Activated naive CD8-positive, alpha-beta T cell treated with anti-CD3 and anti-CD28 coated beads, Interleukin-2, amount 50 U/mL, for 24 hours (primary cell): ENCODE data around the gene DLGAP4.
"Not testable (repeated sequence)": the region's sequence is repeated elsewhere in the genome, so short reads cannot be mapped to it uniquely, and the experiment has no call there.

Source experiments
- ATAC-seq: fragments of 150-1000 bp; cut with Tn5 transposase; one replicate; pipeline ENCODE4 v1.10.0; 2021
- DNase-seq: peaks from one replicate; pipeline ENCODE4 v3.0.0; 2021
- H3K27ac Mint-ChIP-seq: one replicate; pipeline ENCODE4 v1.8.0; 2021; ENCODE audit warnings: mild to moderate bottlenecking, mixed read lengths
- H3K27me3 Mint-ChIP-seq: one replicate; pipeline ENCODE4 v1.8.0; 2021; ENCODE audit warnings: mixed read lengths
- H3K36me3 Mint-ChIP-seq: one replicate; pipeline ENCODE4 v1.8.0; 2021; ENCODE audit warnings: low read depth, mixed read lengths
- H3K4me1 Mint-ChIP-seq: one replicate; pipeline ENCODE4 v1.8.0; 2021; ENCODE audit warnings: mixed read lengths
- H3K4me3 Mint-ChIP-seq: one replicate; pipeline ENCODE4 v1.8.0; 2021; ENCODE audit warnings: mild to moderate bottlenecking, moderate library complexity, mixed read lengths
- H3K9me3 Mint-ChIP-seq: one replicate; pipeline ENCODE4 v1.8.0; 2021; ENCODE audit warnings: mixed read lengths

Gene DLGAP4

DNA sequence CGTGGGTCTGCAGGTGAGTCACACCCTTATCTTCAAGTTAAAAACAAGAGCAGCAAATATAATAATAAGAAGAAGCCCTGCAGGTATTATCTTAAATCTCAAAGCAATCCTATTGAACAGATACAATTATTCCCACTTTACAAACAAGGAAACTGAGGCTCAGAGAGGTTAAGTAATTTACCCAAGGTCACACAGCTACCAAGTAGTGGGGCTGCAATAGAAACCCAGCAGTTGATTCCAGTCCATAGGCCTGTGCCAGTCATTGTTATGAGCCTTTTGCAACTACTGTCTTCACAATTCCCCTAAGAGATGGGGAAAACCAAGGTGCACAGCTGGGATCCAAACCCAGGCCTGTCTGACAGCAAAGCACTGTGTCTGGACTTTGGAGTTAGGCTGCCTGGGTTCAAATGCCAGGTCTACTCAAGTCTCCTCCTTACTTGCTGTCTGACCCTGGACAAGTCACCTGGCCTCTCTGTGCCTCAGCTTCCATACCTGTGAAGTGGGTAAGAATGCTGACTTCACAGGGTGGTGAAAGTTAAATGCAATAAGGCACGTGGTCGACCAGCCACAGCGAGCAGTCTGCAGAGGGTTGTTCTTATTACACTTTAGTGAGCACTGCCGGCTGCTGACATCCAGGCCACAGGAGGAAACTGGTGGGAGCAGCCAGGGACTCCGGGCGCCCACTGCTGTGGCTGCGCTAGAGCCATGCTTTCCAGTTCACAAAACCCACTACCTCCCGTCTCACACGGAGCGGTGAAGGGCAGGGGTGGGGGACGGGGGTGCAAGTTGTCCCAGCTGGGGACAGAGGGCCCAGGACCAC is 241.3 kb downstream of the DLGAP4 start:
- DNase-seq (no peak), ATAC-seq (no peak)
- no peaks in the 10 kb centered on the region for H3K4me1 Mint-ChIP-seq
- no peaks in the 10 kb centered on the region for H3K27me3 Mint-ChIP-seq
- H3K36me3 Mint-ChIP-seq: no peaks in the 10 kb centered on the region
- no peak overlapping the region for H3K4me3 Mint-ChIP-seq
- no peaks in the 10 kb centered on the region for H3K9me3 Mint-ChIP-seq
- no peak overlapping the region for H3K27ac Mint-ChIP-seq

DNA sequence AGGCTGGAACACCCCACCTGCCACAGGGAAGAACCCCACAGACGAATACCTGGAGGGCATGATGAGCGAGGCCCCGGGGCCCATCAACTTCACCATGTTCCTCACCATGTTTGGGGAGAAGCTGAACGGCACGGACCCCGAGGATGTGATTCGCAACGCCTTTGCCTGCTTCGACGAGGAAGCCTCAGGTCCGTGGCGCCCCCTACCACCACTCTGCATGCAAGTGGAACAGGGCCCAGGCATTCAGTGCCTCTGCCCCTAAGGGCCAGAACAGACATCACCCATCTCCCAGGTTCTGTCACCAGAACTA is 241.8 kb downstream of the DLGAP4 start:
- ATAC-seq (no peak), DNase-seq (no peak)
- Mint-ChIP-seq H3K9me3 (no peaks in the 10 kb centered on the region), H3K4me3 (no peak overlapping the region), H3K27me3 (no peaks in the 10 kb centered on the region), H3K36me3 (no peaks in the 10 kb centered on the region), H3K4me1 (no peaks in the 10 kb centered on the region), H3K27ac (no peak overlapping the region)

DNA sequence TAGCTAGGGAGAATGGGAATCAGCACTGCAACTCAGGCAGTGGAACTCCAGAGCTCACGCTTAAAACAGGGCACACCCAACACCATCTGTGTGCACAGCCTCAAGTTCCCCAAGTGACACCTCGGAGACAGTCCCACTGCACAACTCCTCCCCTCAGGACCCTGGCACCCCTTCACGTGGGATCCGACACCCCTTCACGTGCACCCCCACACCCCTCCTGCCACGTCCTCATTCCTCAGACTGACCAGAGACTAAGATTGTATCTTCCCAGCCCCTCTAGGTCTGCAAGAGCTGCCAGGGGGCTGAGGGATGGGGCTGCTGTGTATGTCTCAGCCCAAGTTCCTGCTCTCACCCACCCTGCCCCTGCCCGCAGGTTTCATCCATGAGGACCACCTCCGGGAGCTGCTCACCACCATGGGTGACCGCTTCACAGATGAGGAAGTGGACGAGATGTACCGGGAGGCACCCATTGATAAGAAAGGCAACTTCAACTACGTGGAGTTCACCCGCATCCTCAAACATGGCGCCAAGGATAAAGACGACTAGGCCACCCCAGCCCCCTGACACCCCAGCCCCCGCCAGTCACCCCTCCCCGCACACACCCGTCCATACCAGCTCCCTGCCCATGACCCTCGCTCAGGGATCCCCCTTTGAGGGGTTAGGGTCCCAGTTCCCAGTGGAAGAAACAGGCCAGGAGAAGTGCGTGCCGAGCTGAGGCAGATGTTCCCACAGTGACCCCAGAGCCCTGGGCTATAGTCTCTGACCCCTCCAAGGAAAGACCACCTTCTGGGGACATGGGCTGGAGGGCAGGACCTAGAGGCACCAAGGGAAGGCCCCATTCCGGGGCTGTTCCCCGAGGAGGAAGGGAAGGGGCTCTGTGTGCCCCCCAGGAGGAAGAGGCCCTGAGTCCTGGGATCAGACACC is 242.8 kb downstream of the DLGAP4 start:
- Mint-ChIP-seq H3K36me3 (no peaks in the 10 kb centered on the region), H3K4me3 (no peak overlapping the region), H3K27ac (no peak overlapping the region), H3K9me3 (no peaks in the 10 kb centered on the region), H3K27me3 (no peaks in the 10 kb centered on the region), H3K4me1 (no peaks in the 10 kb centered on the region)
- DNase-seq (no peak), ATAC-seq (no peak)

DNA sequence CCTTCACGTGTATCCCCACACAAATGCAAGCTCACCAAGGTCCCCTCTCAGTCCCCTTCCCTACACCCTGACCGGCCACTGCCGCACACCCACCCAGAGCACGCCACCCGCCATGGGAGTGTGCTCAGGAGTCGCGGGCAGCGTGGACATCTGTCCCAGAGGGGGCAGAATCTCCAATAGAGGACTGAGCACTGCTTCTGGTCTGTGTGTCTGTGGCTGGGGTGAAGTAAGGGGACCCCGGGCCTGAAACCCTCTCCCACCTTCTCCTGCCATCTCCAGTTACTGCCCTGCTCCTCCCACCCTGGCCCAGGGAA is 243.4 kb downstream of the DLGAP4 start:
- Mint-ChIP-seq H3K4me3 (no peak overlapping the region), H3K27ac (no peak overlapping the region), H3K36me3 (no peaks in the 10 kb centered on the region), H3K9me3 (no peaks in the 10 kb centered on the region), H3K4me1 (no peaks in the 10 kb centered on the region), H3K27me3 (no peaks in the 10 kb centered on the region)
- DNase-seq (no peak), ATAC-seq (no peak)

DNA sequence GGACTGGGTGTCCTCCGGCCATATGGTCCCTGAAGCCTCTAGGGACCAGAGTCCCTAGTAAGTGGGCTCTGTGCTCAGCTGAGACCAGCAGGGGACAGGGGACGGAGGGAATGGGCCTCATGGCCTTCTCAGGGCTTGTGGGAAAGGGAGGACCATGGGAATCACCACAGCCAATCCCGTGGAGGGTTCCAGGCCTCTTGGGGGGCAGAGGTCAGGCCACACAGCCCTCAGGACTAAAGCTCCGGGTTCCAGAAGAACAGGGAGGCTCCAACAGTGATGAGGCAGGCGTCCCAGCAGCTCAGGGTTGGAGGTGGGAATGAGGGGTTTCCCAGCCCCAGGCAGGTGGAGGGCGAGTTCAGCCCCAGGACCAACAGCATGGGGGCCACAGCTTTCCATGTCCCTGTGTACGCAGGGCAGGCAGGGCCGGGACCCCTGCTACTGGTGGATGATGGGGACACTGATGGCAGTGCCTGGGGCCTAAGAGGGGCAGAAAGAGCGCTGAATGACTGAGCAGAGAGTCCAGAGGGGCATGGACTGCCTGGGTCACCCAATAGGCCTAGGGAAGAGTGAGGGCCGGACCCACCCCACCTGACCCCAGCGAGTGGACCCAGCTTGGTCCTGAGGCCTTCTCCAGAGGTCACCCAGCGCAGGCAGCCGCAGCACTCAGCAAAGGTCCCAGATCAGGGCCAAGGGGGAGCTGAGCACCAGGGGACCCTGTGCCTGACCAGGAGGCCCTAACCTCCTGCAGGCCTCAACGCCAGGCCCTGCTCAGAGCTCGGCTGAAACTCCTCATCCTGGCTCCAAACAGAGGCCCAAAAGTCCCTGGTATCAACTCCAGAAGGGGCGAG is 244.0 kb downstream of the DLGAP4 start:
- Mint-ChIP-seq H3K4me1 (no peaks in the 10 kb centered on the region), H3K36me3 (no peaks in the 10 kb centered on the region), H3K9me3 (no peaks in the 10 kb centered on the region), H3K4me3 (no peak overlapping the region), H3K27ac (no peak overlapping the region), H3K27me3 (no peaks in the 10 kb centered on the region)
- ATAC-seq: no peak
- no peak for DNase-seq

DNA sequence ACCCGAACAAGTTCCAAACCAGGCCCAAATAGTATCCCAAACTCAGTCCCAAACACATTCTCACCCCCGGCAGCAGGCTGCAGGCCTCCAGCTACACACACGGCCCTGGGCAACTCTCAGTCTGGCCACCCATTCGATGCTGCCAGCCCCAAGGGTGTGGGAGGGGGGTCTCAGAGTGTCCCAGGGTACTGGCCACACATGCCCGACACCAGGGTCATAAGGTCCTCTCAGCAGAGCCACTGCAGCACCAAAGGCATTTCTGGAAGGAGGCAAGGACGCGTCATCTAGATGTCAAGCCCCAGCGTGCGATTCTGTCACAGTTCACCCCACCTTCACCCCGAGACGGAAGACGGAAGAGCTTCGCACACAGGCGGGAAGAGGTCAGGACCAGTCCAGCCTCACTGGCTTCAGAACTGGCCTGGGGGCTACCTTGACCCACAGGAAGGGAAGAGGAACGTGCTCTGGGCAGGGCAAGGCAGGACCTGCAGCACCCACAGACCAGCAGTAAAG is 244.7 kb downstream of the DLGAP4 start:
- H3K4me1 Mint-ChIP-seq: no peaks in the 10 kb centered on the region
- no peak overlapping the region for H3K4me3 Mint-ChIP-seq
- no peaks in the 10 kb centered on the region for H3K27me3 Mint-ChIP-seq

DNA sequence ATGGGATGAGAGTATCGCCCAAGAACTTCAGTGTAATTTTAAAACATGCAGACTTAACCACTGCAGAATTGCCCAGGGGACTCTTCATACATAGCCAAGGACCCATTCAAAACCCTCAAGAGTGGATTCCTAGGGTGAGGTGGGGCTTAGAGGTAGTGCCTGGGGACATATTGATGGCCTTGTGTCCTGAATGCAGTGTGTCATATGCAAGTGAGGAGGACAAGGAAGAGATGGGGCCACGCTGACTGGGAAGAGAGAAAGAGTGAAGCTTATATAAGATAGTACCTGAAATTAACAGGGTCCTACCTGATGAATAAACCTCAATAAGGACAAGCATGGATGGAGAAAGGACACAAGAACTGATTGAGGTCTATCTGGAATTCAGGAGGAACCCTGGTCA is 249.1 kb downstream of the DLGAP4 start:
- H3K4me1 Mint-ChIP-seq: peaks cover 8% of the 10 kb centered on the region
- no peaks in the 10 kb centered on the region for H3K9me3 Mint-ChIP-seq
- H3K4me3 Mint-ChIP-seq: no peak overlapping the region
- ATAC-seq (no peak), DNase-seq (no peak)
- no peak overlapping the region for H3K27ac Mint-ChIP-seq
- H3K36me3 Mint-ChIP-seq: no peaks in the 10 kb centered on the region
- no peaks in the 10 kb centered on the region for H3K27me3 Mint-ChIP-seq

More for the DNA sequence above, 244.7 kb downstream of the DLGAP4 start:
- no peak for DNase-seq
- Mint-ChIP-seq H3K27ac (no peak overlapping the region), H3K36me3 (no peaks in the 10 kb centered on the region), H3K9me3 (no peaks in the 10 kb centered on the region)
- ATAC-seq: no peak

DNA sequence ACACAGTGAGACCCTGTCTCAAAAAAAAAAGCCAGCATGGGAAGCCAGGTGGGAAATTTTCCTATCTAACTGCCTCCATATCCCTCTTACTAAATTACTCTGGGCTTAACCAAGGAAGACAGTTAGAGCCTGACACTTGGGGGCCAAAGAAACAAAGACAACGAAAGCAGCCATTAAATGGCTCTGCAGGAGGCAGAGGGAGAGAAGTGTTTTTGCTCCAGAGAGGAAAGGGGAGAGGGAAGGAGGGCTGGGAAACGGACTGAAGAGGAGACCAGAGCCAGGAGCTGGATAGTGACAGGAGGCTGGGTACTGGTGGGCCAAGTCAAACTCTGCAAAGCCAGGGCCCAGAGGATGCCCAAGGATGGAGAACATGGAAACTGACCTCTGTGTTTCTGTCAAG is 256.6 kb downstream of the DLGAP4 start:
- Mint-ChIP-seq H3K27me3 (no peaks in the 10 kb centered on the region), H3K4me1 (peaks cover 4% of the 10 kb centered on the region), H3K9me3 (peaks cover 3% of the 10 kb centered on the region), H3K27ac (no peak overlapping the region), H3K4me3 (no peak overlapping the region), H3K36me3 (peaks cover 7% of the 10 kb centered on the region)
- DNase-seq: no peak
- no peak for ATAC-seq

DNA sequence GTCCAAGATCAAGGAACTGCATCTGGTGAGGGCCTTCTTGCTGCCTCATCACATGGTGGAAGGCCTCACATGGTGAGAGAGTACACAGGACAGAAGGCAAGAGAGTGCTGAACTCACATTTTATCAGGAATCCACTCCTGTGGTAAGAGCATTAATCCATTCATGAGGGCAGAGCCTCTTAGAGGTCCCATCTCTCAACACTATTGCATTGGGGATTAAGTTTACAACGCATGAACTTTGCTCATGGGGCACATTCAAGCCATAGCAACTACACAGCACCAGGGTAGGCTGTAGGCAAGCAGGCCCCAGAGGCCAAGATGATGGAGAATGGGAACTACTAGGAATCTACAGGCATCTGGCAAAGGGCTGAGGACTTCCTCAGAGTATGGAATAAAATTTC is 257.2 kb downstream of the DLGAP4 start:
- Mint-ChIP-seq H3K27me3 (no peaks in the 10 kb centered on the region), H3K4me1 (peaks cover 4% of the 10 kb centered on the region), H3K27ac (no peak overlapping the region), H3K4me3 (no peak overlapping the region), H3K9me3 (peaks cover 3% of the 10 kb centered on the region), H3K36me3 (peaks cover 7% of the 10 kb centered on the region)
- DNase-seq (no peak), ATAC-seq (no peak)

DNA sequence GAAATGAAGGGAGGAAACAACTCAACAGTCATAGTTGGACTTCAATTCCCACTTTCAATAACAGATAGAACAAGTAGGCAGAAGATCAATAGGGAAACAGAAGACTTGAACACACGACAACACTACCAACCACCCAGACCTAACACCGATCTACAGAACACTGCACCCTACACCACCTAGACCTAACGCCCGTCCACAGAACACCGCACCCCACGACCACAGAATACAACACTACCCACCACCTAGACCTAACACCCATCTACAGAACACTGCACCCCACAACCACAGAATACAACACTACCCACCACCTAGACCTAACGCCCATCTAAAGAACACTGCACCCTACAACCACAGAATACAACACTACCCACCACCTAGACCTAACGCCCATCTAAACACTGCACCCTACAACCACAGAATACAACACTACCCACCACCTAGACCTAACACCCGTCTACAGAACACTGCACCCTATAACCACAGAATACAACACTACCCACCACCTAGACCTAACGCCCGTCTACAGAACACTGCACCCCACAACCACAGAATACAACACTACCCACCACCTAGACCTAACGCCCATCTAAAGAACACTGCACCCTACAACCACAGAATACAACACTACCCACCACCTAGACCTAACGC is 258.1 kb downstream of the DLGAP4 start:
- not testable (repeated sequence) for H3K9me3 Mint-ChIP-seq, ATAC-seq, H3K4me3 Mint-ChIP-seq, DNase-seq, H3K36me3 Mint-ChIP-seq, H3K27me3 Mint-ChIP-seq, H3K27ac Mint-ChIP-seq, H3K4me1 Mint-ChIP-seq

DNA sequence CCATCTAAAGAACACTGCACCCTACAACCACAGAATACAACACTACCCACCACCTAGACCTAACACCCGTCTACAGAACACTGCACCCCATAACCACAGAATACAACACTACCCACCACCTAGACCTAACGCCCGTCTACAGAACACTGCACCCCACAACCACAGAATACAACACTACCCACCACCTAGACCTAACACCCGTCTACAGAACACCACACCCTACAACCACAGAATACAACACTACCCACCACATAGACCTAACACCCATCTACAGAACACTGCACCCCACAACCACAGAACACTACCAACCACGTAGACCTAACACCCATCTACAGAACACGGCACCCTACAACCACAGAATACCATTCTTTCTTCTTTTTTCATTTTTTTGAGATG is 258.6 kb downstream of the DLGAP4 start:
- not testable (repeated sequence) for ATAC-seq, H3K4me1 Mint-ChIP-seq

DNA sequence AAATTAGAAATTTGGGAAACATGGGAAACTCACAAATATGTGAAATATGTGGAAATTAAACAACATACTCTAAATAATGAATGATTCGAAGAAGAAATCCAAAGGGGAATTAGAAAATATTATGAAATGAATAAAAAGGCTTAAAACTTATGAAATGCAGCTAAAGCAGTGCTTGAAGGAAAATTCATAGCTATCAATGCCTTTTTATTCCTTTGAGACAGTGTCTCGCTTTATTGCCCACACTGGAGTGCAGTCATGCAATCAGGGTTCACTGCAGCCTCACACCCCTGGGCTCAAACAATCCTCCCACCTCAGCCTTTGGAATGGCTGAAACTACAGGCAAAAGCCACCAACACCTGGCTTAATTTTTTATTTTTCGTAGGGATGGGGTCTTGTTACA is 259.4 kb downstream of the DLGAP4 start:
- Mint-ChIP-seq H3K27ac (no peak overlapping the region), H3K36me3 (peaks cover 7% of the 10 kb centered on the region), H3K4me1 (peaks cover 4% of the 10 kb centered on the region), H3K27me3 (no peaks in the 10 kb centered on the region), H3K9me3 (peaks cover 3% of the 10 kb centered on the region), H3K4me3 (no peak overlapping the region)
- ATAC-seq (no peak), DNase-seq (no peak)

More for the DNA sequence above, 258.6 kb downstream of the DLGAP4 start:
- H3K4me3 Mint-ChIP-seq, H3K27me3 Mint-ChIP-seq, H3K27ac Mint-ChIP-seq, DNase-seq, H3K36me3 Mint-ChIP-seq, H3K9me3 Mint-ChIP-seq: not testable (repeated sequence)

DNA sequence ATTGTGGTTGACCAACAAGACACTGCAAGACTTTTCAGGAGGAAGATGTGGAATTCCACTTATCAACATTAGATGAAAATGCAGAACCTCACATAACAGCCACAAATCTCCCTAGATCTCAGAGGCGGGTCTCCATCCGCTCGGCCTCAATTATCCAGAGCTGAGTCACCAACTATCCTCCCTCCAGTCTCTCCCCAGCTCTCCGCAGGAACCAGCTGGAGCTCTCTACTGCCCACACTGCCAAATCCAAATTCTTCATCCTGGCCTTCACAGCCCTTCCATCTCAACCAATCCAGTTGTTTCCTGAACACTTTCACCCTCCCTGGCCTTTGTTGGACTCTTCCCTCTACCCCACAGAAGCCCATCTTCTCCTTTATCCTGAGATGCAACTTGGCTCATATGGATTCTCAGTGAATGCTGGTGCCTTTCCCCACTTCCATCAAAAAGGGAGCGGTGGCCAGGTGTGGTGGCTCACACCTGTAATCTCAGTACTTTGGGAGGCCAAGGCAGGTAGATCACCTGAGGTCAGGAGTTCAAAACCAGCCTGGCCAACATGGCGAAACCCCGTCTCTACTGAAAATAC is 263.8 kb downstream of the DLGAP4 start:
- no peaks in the 10 kb centered on the region for H3K27me3 Mint-ChIP-seq
- peaks cover 3% of the 10 kb centered on the region for H3K9me3 Mint-ChIP-seq
- peaks cover 9% of the 10 kb centered on the region for H3K36me3 Mint-ChIP-seq
- no peak overlapping the region for H3K27ac Mint-ChIP-seq
- ATAC-seq (no peak), DNase-seq (no peak)
- H3K4me3 Mint-ChIP-seq: no peak overlapping the region
- H3K4me1 Mint-ChIP-seq: peaks cover 22% of the 10 kb centered on the region
